ENCODE results near the gene CTDSP2. TPM values are rescaled to one million over a fixed set of nuclear protein-coding genes. Genes with fewer than 3 reads are reported as not detected.

The CTDSP2 gene
- total and polyA plus RNA-seq, 2 of the 8 experiments (the other 6 are each of a cell fraction or from before 2014, with no cell fraction given): 71.3 to 91.7 TPM

DNA sequence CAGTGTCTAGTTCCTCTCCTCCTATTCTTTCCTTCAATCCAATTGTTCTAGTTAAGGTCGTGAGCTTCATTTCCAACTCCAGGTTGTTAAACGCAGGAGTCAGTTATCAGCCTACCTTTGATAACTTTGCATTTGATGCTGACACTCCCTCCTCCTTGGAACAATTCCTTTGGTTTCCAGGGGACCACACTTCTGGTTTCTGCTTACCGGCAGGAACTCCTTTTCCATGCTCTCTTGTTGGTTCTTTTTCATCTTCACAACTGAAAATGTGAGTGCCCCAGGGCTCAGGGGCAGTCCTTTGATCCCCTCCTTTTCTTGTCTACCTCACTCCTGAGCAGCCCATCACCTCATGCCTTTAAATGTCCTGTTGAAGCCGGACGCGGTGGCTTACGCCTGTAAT, 69.2 kb downstream of the CTDSP2 start:
- Histone ChIP-seq H3K56ac (replicated peaks; ENCODE audit: insufficient read length, low read depth, low read length) (no peak overlapping the region), H3K18ac (ENCODE audit: extremely low read depth, low read length) (no peak overlapping the region), H3K14ac (ENCODE audit: insufficient read length) (no peak overlapping the region), H2BK120ac (replicated peaks; ENCODE audit: low read depth, low read length) (no peak overlapping the region), H3K9me3 (ENCODE audit: insufficient read depth in 2 of 2, low read depth in 1 of 2, low read length in 1 of 2) (no peaks in the 10 kb centered on the region), H3K9ac (replicated peaks in 1 of 4; ENCODE audit: extremely low read depth in 1 of 4, low read depth in 3 of 4, low read length in 3 of 4) (no peak overlapping the region), H3K27ac (ENCODE audit: low read depth, low read length) (no peak overlapping the region), H3K4ac (replicated peaks; ENCODE audit: insufficient read length, low read depth, low read length) (no peak overlapping the region), H3K23ac (ENCODE audit: insufficient read length) (no peak overlapping the region), H2AFZ (ENCODE audit: low read length) (no peak overlapping the region), H4K8ac (ENCODE audit: extremely low read depth, insufficient read depth, low read length) (no peak overlapping the region), H2BK12ac (ENCODE audit: low read depth, low read length) (no peak overlapping the region), H3K4me3 (ENCODE audit: extremely low read depth in 1 of 4, insufficient read depth in 2 of 4, low read depth in 3 of 4, low read length in 4 of 4) (no peak overlapping the region), H2BK5ac (ENCODE audit: low read depth, low read length) (no peak overlapping the region), H3K4me1 (replicated peaks in 1 of 4; ENCODE audit: control insufficient read depth in 3 of 4, insufficient read depth in 4 of 4, low read length in 3 of 4) (no peaks in the 10 kb centered on the region), H4K5ac (ENCODE audit: insufficient read length, low read depth, low read length) (no peak overlapping the region), H3K79me2 (ENCODE audit: control insufficient read depth in 1 of 2, insufficient read depth in 2 of 2, low read length in 2 of 2) (no peaks in the 10 kb centered on the region), H3K23me2 (ENCODE audit: low read depth, low read length) (peaks cover 7% of the 10 kb centered on the region; the same call in 1 of the 2 replicates), H3K36me3 (ENCODE audit: control insufficient read depth in 2 of 4, insufficient read depth in 4 of 4, low read length in 3 of 4) (no peaks in the 10 kb centered on the region; a peak in 1 of 8 replicates), H4K91ac (replicated peaks; ENCODE audit: insufficient read length, low read length) (no peak overlapping the region), H2BK15ac (ENCODE audit: low read length) (no peak overlapping the region), H2AK5ac (ENCODE audit: low read depth, low read length) (no peak overlapping the region), H2BK20ac (ENCODE audit: low read length) (no peak overlapping the region), H3K4me2 (ENCODE audit: insufficient read depth in 1 of 2, low read depth in 2 of 2, low read length in 2 of 2) (no peak overlapping the region), H4K20me1 (replicated peaks in 1 of 2; ENCODE audit: control insufficient read depth in 1 of 2, insufficient read depth in 2 of 2, low read length in 2 of 2) (no peaks in the 10 kb centered on the region), H3K79me1 (ENCODE audit: low read depth, low read length) (no peaks in the 10 kb centered on the region), H3K27me3 (replicated peaks in 1 of 4; ENCODE audit: control insufficient read depth in 3 of 4, extremely low read depth in 1 of 4, insufficient read depth in 3 of 4, low read length in 3 of 4) (peaks cover 0 to 4% (median 1%) of the 10 kb centered on the region in 4 experiments; a peak in 2 of 7 replicates)
- 83% methylated on average over 7 of the region's 7 CpGs; no CpG with 5 or more reads in 1 of the 2 experiments for WGBS, 2 experiments (ENCODE audit: extremely low coverage in 1 of 2, insufficient coverage in 1 of 2, insufficient read length in 1 of 2, insufficient replicate concordance in 2 of 2, low coverage in 1 of 2, low lambda C conversion rate in 2 of 2, missing lambda C conversion rate in 1 of 2)
- no peak for DNase-seq (ENCODE audit: low read depth in 1 of 2, low spot score in 2 of 2)
- ChIA-PET CTCF (ENCODE audit: partially characterized antibody) (interaction anchor here (1.5 to 4.7 kb wide), 5 partner anchors 10 to 25 kb away, joined by 5 to 28 read pairs (median 14); partner anchors contain the start of gene CYP27B1), POLR2A (ENCODE audit: partially characterized antibody) (interaction anchor here (1.3 kb wide), 1 partner anchor 11 kb away, joined by 3 read pairs; the partner anchor contains the start of gene CYP27B1)
- FAIRE-seq: no peak
- no peak for TF ChIP-seq SP2 (IDR thresholded peaks at IDR 0.05; ENCODE audit: low read length)
- no peak for TF ChIP-seq RAD21 (IDR thresholded peaks at IDR 0.05 in 1 of 2, conservative IDR thresholded peaks at IDR 0.05 in 1 of 2; ENCODE audit: low read depth in 2 of 2, low read length in 2 of 2)

All from H1 (cell line).